IMR-90 (cell line): ENCODE data around the gene TTC19. TPM values are rescaled to one million over a fixed set of nuclear protein-coding genes. Genes with fewer than 3 reads are reported as not detected.

ENCODE experiments used
- ATAC-seq: fragments of 200-7000 bp; cut with Tn5 transposase; 2 replicates; pipeline ENCODE4 v1.9.1; 2020; ENCODE audit warnings: low read depth, mild to moderate bottlenecking, moderate library complexity
- BruUV-seq: library from RNA; stranded (reverse); fragments of 400-500 nt; replicated peaks from 2 replicates; lab custom pipeline; 2021; lab: Mats Ljungman, UMichigan
- CTCF ChIA-PET: fragments of 300-600 bp; formaldehyde crosslinking; extraction: SDS; loops from one replicate; lab custom pipeline; 2021; ENCODE audit warnings: antibody characterized with exemption; lab: Yijun Ruan, JAX
- POLR2A ChIA-PET: fragments of 300-600 bp; sonication (Branson Sonifier 250); formaldehyde crosslinking; loops from one replicate; lab custom pipeline; 2022; ENCODE audit warnings: antibody characterized with exemption; ENCODE audit not compliant: unreplicated experiment; lab: Charles Lee
- DNase-seq: peaks from one replicate; pipeline ENCODE4 v3.0.0; 2013
- H2AFZ ChIP-seq: replicated peaks from 2 replicates; pipeline ENCODE3; 2013; ENCODE audit warnings: low read length, mild to moderate bottlenecking; ENCODE audit not compliant: poor library complexity
- H2AK5ac ChIP-seq: 2 replicates; pipeline ENCODE4 v1.6.1; 2013; ENCODE audit warnings: low read depth, low read length, inconsistent platforms
- H2AK9ac ChIP-seq: replicated peaks from 2 replicates; pipeline ENCODE3; 2013; ENCODE audit warnings: mild to moderate bottlenecking, low read depth, low read length, moderate library complexity; ENCODE audit not compliant: poor library complexity
- H2BK120ac ChIP-seq: 2 replicates; pipeline ENCODE4 v1.6.1; 2013; ENCODE audit warnings: low read depth, low read length, inconsistent platforms
- H2BK15ac ChIP-seq: 3 replicates; pipeline ENCODE4 v1.6.1; 2013; ENCODE audit warnings: low read depth, low read length, inconsistent platforms
- H2BK20ac ChIP-seq: 2 replicates; pipeline ENCODE4 v1.6.1; 2013; ENCODE audit warnings: low read depth, mild to moderate bottlenecking, inconsistent platforms, low read length, moderate library complexity
- H2BK5ac ChIP-seq: 2 replicates; pipeline ENCODE4 v1.6.1; 2013; ENCODE audit warnings: mild to moderate bottlenecking, low read depth, low read length, inconsistent platforms; ENCODE audit not compliant: poor library complexity, severe bottlenecking
- H3K14ac ChIP-seq: replicated peaks from 2 replicates; pipeline ENCODE4 v1.6.1; 2013; ENCODE audit warnings: low read depth, low read length, inconsistent platforms
- H3K18ac ChIP-seq: 2 replicates; pipeline ENCODE4 v1.6.1; 2013; ENCODE audit warnings: low read depth, low read length, control low read depth
- H3K23ac ChIP-seq: 2 replicates; pipeline ENCODE4 v1.6.1; 2013; ENCODE audit warnings: low read depth, low read length, inconsistent platforms
- H3K27ac ChIP-seq: 2 replicates; pipeline ENCODE4 v1.5.1; 2013; ENCODE audit warnings: mild to moderate bottlenecking, control low read depth, low read length; ENCODE audit not compliant: insufficient read depth
- H3K27me3 ChIP-seq: 2 replicates; pipeline ENCODE4 v1.6.1; 2013; ENCODE audit warnings: low read length; ENCODE audit not compliant: control insufficient read depth, insufficient read depth
- H3K36me3 ChIP-seq: 2 replicates; pipeline ENCODE4 v1.6.1; 2013; ENCODE audit warnings: low read length, mixed read lengths; ENCODE audit not compliant: control insufficient read depth, insufficient read depth
- H3K4ac ChIP-seq: 2 replicates; pipeline ENCODE4 v1.6.1; 2013; ENCODE audit warnings: low read depth, low read length, inconsistent platforms
- H3K4me1 ChIP-seq: 2 replicates; pipeline ENCODE4 v1.6.1; 2013; ENCODE audit warnings: low read length, mixed read lengths; ENCODE audit not compliant: control insufficient read depth, insufficient read depth
- H3K4me2 ChIP-seq: 2 replicates; pipeline ENCODE4 v1.6.1; 2013; ENCODE audit warnings: low read depth, mild to moderate bottlenecking, control low read depth, low read length, moderate library complexity
- H3K4me3 ChIP-seq: 2 replicates; pipeline ENCODE4 v1.5.1; 2013; ENCODE audit warnings: low read depth, mild to moderate bottlenecking, control low read depth, low read length, moderate library complexity; ENCODE audit not compliant: insufficient read depth
- H3K56ac ChIP-seq: 2 replicates; pipeline ENCODE4 v1.6.1; 2013; ENCODE audit warnings: low read length, inconsistent platforms; ENCODE audit not compliant: insufficient read depth; ENCODE audit errors: extremely low read depth
- H3K79me1 ChIP-seq, 2 experiments: 2 replicates each; pipeline ENCODE4 v1.6.1; 2013; ENCODE audit warnings: low read length in 2 of 2, inconsistent platforms in 1 of 2, low read depth in 1 of 2
- H3K9ac ChIP-seq: 2 replicates; pipeline ENCODE4 v1.6.1; 2013; ENCODE audit warnings: low read depth, low read length, control low read depth
- H3K9me1 ChIP-seq: 2 replicates; pipeline ENCODE4 v1.6.1; 2013; ENCODE audit warnings: low read length, inconsistent platforms; ENCODE audit not compliant: insufficient read depth
- H3K9me3 ChIP-seq: 2 replicates; pipeline ENCODE4 v1.6.1; 2013; ENCODE audit warnings: low read length; ENCODE audit not compliant: control insufficient read depth, insufficient read depth
- H4K20me1 ChIP-seq: 2 replicates; pipeline ENCODE4 v1.6.1; 2013; ENCODE audit warnings: low read length, inconsistent platforms; ENCODE audit not compliant: insufficient read depth
- H4K5ac ChIP-seq: 2 replicates; pipeline ENCODE4 v1.6.1; 2013; ENCODE audit warnings: mild to moderate bottlenecking, low read depth, low read length, control low read depth
- H4K8ac ChIP-seq, 2 experiments: 2 replicates each; pipeline ENCODE4 v1.6.1; 2013; ENCODE audit warnings: low read depth in 2 of 2, low read length in 2 of 2, control low read depth in 1 of 2, inconsistent platforms in 1 of 2
- H4K91ac ChIP-seq: 2 replicates; pipeline ENCODE4 v1.6.1; 2013; ENCODE audit warnings: low read depth, low read length, inconsistent platforms; ENCODE audit not compliant: insufficient read depth
- CHD1 ChIP-seq: IDR thresholded peaks from 2 replicates; pipeline ENCODE4 v1.6.1; 2012; ENCODE audit warnings: low read depth, low read length, improper control_type of control experiment
- FOS ChIP-seq: fragments of 150-350 bp; IDR thresholded peaks from 2 replicates; pipeline ENCODE4 v1.6.1; 2016; ENCODE audit warnings: low read depth, low read length
- MAZ ChIP-seq: IDR thresholded peaks from 2 replicates; pipeline ENCODE4 v1.6.1; 2012; ENCODE audit warnings: low read depth, mild to moderate bottlenecking, low read length, improper control_type of control experiment, moderate library complexity, borderline replicate concordance
- RAD21 ChIP-seq: IDR thresholded peaks from 2 replicates; pipeline ENCODE4 v1.6.1; 2012; ENCODE audit warnings: low read length, improper control_type of control experiment
- RCOR1 ChIP-seq: IDR thresholded peaks from 2 replicates; pipeline ENCODE4 v1.6.1; 2012; ENCODE audit warnings: mild to moderate bottlenecking, low read length, improper control_type of control experiment; ENCODE audit not compliant: insufficient replicate concordance
- RFX5 ChIP-seq: IDR thresholded peaks from 2 replicates; pipeline ENCODE4 v1.8.0; 2012; ENCODE audit warnings: low read depth, mild to moderate bottlenecking, low read length, moderate library complexity
- WGBS, 2 experiments: methylation state at CpG; one replicate each; pipeline versions ENCODE4 v1.1.5 to v1.1.7; 2013; ENCODE audit warnings: missing lambda C conversion rate in 2 of 2; ENCODE audit not compliant: insufficient read length in 1 of 2; ENCODE audit errors: extremely low coverage in 2 of 2; 5-methylcytosine and 5-hydroxymethylcytosine counted together
- dilution Hi-C: fragments of 300-500 bp; cut with HindIII; formaldehyde crosslinking; loops from one replicate; pipeline ENCODE4 v1.14.3; 2018; ENCODE audit warnings: low sequenced_read_pairs; ENCODE audit not compliant: unreplicated experiment
- in situ Hi-C: fragments of 300-500 bp; cut with MboI; formaldehyde crosslinking; loops from 3 replicates; pipeline ENCODE4 v1.14.3; 2019; ENCODE audit warnings: low sequenced_read_pairs, inconsistent platforms, mixed read lengths
- intact Hi-C: fragments of 100-400 bp; cut with micrococcal nuclease; formaldehyde crosslinking; loops from 2 replicates; pipeline ENCODE4 v1.10.0; 2022
- polyA plus RNA-seq, 3 experiments: library from polyadenylated mRNA; depleted of rRNA; stranded (reverse); fragments of >200 nt; gene quantifications; 2 replicates each; pipeline ENCODE4 v1.2.3, GENCODE V29; 2012; ENCODE audit warnings: low replicate concordance in 1 of 3
- total RNA-seq: library from RNA; depleted of rRNA; stranded (reverse); fragments of >200 nt; gene quantifications from 2 replicates; pipeline ENCODE4 v1.2.3, GENCODE V29; 2012
- TF ChIP-seq, protein P1 (sequence below): conservative IDR thresholded peaks from 2 replicates; pipeline ENCODE4 v1.5.1; 2012; ENCODE audit warnings: mild to moderate bottlenecking, low read depth, low read length, improper control_type of control experiment
- TF ChIP-seq, protein P2 (sequence below): fragments of 150-350 bp; IDR thresholded peaks from 2 replicates; pipeline ENCODE4 v1.6.1; 2016; ENCODE audit warnings: low read depth, mild to moderate bottlenecking, low read length, moderate library complexity, borderline replicate concordance
- TF ChIP-seq, protein P3 (sequence below): fragments of 150-350 bp; IDR thresholded peaks from 2 replicates; pipeline ENCODE4 v1.6.1; 2017; ENCODE audit warnings: mild to moderate bottlenecking, antibody characterized with exemption, low read length, low read depth

The TTC19 gene
- total and polyA plus RNA-seq, 2 of the 4 experiments (the other 2 are of a cell fraction): 8.3 to 12.9 TPM

DNA sequence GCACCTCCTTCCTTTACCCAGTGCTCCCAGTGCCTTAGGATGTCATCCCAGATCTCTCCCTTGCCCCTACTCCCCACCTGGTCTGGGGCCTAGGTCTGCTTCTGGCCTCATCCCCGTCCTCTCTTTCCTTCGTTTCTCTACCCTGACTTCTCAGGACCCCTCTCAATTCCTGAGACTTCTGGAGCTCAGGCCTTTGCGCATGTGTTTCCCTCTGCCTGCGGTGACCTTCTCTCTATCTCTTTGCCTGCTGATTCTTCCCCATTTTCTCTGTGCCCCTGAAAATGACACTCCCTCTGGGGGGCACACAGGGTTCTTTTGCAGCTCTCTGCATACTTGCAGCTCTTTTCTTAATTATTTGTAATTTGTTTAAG is 41.2 kb upstream of the TTC19 start:
- no peak for ATAC-seq
- Histone ChIP-seq H4K91ac (peak overlapping the region; percentile 93), H3K9me3 (no peaks in the 10 kb centered on the region), H4K5ac (peak overlapping the region; percentile 89), H3K4me2 (peak overlapping the region; percentile 88; the same call in 1 of the 2 replicates), H3K23ac (peak overlapping the region; percentile 93; the same call in 1 of the 2 replicates), H3K4me1 (peaks cover 22% of the 10 kb centered on the region), H3K27me3 (no peaks in the 10 kb centered on the region), H2BK20ac (peak overlapping the region; percentile 99), H3K27ac (peak overlapping the region; percentile 87), H2AFZ (peak overlapping the region; percentile 11), H4K20me1 (peaks cover 7% of the 10 kb centered on the region), H3K18ac (peak overlapping the region; percentile 97), H3K79me1 (peaks cover 13 to 29% of the 10 kb centered on the region in 2 experiments; a peak in 3 of 4 replicates), H3K14ac (peak overlapping the region; percentile 97), H2AK9ac (peak overlapping the region; percentile 8), H2BK5ac (peak overlapping the region; percentile 96), H3K56ac (peak overlapping the region; percentile 77), H4K8ac (peak overlapping the region; percentile 66 to 82), H3K9ac (peak overlapping the region; percentile 55), H3K36me3 (no peaks in the 10 kb centered on the region), H3K4ac (peak overlapping the region; percentile 96), H2BK15ac (peak overlapping the region; percentile 88), H2AK5ac (peak overlapping the region; percentile 97), H3K4me3 (no peak overlapping the region), H3K9me1 (peaks cover 14% of the 10 kb centered on the region), H2BK120ac (peak overlapping the region; percentile 95)
- no TSS peak for BruUV-seq
- ChIA-PET CTCF (interaction anchor here (0.6 kb wide), 1 partner anchor 13 kb away, joined by 3 read pairs; no protein-coding TSS in a partner anchor), POLR2A (interaction anchor here (1.1 kb wide), 1 partner anchor 9 kb away, joined by 5 read pairs; no protein-coding TSS in a partner anchor)
- dilution Hi-C loops (no loop called here), in situ Hi-C loops (loop anchor here (25.0 kb wide), 1 partner anchor 696 kb away; the partner anchor contains the start of gene PMP22), intact Hi-C loops (no loop called here)
- no peak for DNase-seq
- TF ChIP-seq, protein P1, sequence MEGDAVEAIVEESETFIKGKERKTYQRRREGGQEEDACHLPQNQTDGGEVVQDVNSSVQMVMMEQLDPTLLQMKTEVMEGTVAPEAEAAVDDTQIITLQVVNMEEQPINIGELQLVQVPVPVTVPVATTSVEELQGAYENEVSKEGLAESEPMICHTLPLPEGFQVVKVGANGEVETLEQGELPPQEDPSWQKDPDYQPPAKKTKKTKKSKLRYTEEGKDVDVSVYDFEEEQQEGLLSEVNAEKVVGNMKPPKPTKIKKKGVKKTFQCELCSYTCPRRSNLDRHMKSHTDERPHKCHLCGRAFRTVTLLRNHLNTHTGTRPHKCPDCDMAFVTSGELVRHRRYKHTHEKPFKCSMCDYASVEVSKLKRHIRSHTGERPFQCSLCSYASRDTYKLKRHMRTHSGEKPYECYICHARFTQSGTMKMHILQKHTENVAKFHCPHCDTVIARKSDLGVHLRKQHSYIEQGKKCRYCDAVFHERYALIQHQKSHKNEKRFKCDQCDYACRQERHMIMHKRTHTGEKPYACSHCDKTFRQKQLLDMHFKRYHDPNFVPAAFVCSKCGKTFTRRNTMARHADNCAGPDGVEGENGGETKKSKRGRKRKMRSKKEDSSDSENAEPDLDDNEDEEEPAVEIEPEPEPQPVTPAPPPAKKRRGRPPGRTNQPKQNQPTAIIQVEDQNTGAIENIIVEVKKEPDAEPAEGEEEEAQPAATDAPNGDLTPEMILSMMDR: no peak
- TF ChIP-seq RCOR1: no peak
- TF ChIP-seq, protein P2, sequence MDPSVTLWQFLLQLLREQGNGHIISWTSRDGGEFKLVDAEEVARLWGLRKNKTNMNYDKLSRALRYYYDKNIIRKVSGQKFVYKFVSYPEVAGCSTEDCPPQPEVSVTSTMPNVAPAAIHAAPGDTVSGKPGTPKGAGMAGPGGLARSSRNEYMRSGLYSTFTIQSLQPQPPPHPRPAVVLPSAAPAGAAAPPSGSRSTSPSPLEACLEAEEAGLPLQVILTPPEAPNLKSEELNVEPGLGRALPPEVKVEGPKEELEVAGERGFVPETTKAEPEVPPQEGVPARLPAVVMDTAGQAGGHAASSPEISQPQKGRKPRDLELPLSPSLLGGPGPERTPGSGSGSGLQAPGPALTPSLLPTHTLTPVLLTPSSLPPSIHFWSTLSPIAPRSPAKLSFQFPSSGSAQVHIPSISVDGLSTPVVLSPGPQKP: no peak
- TF ChIP-seq RFX5: no peak
- no peak for TF ChIP-seq CHD1
- TF ChIP-seq FOS: no peak
- TF ChIP-seq MAZ: no peak
- TF ChIP-seq, protein P3, sequence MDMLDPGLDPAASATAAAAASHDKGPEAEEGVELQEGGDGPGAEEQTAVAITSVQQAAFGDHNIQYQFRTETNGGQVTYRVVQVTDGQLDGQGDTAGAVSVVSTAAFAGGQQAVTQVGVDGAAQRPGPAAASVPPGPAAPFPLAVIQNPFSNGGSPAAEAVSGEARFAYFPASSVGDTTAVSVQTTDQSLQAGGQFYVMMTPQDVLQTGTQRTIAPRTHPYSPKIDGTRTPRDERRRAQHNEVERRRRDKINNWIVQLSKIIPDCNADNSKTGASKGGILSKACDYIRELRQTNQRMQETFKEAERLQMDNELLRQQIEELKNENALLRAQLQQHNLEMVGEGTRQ: no peak
- TF ChIP-seq RAD21: no peak
- 92% methylated on average over 4 of the region's 4 CpGs; no CpG with 5 or more reads in 1 of the 2 experiments for WGBS, 2 experiments
